Uterus (tissue), 4 donors: ENCODE results near the gene DRG2. TPM values are rescaled to one million over a fixed set of nuclear protein-coding genes. Genes with fewer than 3 reads are reported as not detected.
A peak's percentile ranks its signal among the peaks of the same experiment; 100 is the strongest.

Experiments
- DNase-seq, 2 donors: peaks; one replicate each; pipeline ENCODE4 v3.0.0-alpha.2; 2019 to 2020
- H3K27ac ChIP-seq, 2 donors: fragments of 200-600 bp; sonication (generic); 1 replicate in 1 of 2; 2 replicates in 1 of 2; pipeline ENCODE4 v1.5.1; 2016 to 2018
- H3K27me3 ChIP-seq, 2 donors: fragments of 200-600 bp; sonication (generic); one replicate each; pipeline ENCODE4 v1.5.1; 2018 to 2019; ENCODE audit warnings: control low read depth in 1 of 2
- H3K36me3 ChIP-seq, 2 donors: fragments of 200-600 bp; sonication (generic); one replicate each; pipeline ENCODE4 v1.5.1; 2019; ENCODE audit warnings: control low read depth in 1 of 2
- H3K4me1 ChIP-seq, 2 donors: fragments of 200-600 bp; sonication (generic); one replicate each; pipeline ENCODE4 v1.5.1; 2018 to 2019; ENCODE audit warnings: control low read depth in 1 of 2
- H3K4me3 ChIP-seq, 2 donors: fragments of 200-600 bp; sonication (generic); 1 replicate in 1 of 2; 2 replicates in 1 of 2; pipeline ENCODE4 v1.5.1; 2018 to 2019; ENCODE audit warnings: mild to moderate bottlenecking in 1 of 2
- H3K9me3 ChIP-seq, 2 donors: fragments of 200-600 bp; sonication (generic); one replicate each; pipeline ENCODE4 v1.5.1; 2019; ENCODE audit warnings: control low read depth in 1 of 2
- POLR2A ChIP-seq, 2 donors: fragments of 450-650 bp; IDR thresholded peaks; one replicate each; pipeline ENCODE4 v1.6.1; 2016; ENCODE audit warnings: antibody characterized with exemption in 2 of 2, mild to moderate bottlenecking in 1 of 2, moderate library complexity in 1 of 2
- intact Hi-C: fragments of 100-400 bp; cut with DNase I; formaldehyde crosslinking; loops from one replicate; pipeline ENCODE4 v1.15.1; 2023; ENCODE audit warnings: low total_unique reads
- total RNA-seq, 4 donors: library from RNA; depleted of rRNA in 3 of 4; stranded (reverse); fragments of >200 nt in 3 of 4; gene quantifications; one replicate each; pipeline versions ENCODE4 v1.1.0 to v1.2.4, GENCODE V29; 2014 to 2023
- TF ChIP-seq, protein P1 (sequence below), 4 experiments: fragments of 200-600 bp in 2 of 4; fragments of 450-650 bp in 2 of 4; sonication (generic) in 2 of 4; IDR thresholded peaks; one replicate each; pipeline ENCODE4 v1.5.1; 2016 to 2019; ENCODE audit warnings: antibody characterized with exemption in 4 of 4, mild to moderate bottlenecking in 2 of 4, moderate library complexity in 1 of 4
- donor health status: DM: yes; HTN: yes; CAD: no.

The DRG2 gene
- total RNA-seq, 4 donors from 2014 or later, result 33.0 to 45.6 (median 41.4) TPM

DNA sequence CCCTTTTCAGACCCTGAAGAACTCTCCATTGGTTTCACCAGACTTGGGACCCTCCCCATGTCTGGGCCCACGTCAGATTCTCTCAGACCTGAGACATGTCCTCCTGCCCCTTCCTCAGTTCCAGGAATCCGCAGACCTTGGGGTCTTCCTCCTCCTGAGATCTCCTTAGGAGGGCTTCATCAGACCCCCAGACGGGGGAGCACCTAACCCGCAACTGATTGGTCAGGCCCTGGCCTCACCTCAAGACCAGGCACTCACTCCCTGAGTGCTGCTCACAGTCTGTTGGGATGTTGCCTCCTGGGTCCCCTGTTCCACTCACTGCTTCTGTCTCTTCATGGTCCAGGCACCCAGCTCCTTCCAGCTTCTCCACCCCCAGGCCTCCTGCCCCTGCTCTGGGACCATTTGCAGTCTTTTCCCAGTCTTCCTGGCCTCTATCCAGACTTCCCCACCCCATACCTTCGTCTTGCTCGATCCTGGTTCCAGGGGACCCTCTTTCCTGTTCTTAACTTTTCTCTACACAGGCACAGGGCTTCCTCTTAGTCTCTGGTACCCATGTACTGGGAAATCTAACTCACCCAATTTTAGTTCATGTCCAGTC is 47.4 kb upstream of the DRG2 start:
- TF ChIP-seq POLR2A (IDR thresholded peaks at IDR 0.05), result no peak
- TF ChIP-seq, protein P1, sequence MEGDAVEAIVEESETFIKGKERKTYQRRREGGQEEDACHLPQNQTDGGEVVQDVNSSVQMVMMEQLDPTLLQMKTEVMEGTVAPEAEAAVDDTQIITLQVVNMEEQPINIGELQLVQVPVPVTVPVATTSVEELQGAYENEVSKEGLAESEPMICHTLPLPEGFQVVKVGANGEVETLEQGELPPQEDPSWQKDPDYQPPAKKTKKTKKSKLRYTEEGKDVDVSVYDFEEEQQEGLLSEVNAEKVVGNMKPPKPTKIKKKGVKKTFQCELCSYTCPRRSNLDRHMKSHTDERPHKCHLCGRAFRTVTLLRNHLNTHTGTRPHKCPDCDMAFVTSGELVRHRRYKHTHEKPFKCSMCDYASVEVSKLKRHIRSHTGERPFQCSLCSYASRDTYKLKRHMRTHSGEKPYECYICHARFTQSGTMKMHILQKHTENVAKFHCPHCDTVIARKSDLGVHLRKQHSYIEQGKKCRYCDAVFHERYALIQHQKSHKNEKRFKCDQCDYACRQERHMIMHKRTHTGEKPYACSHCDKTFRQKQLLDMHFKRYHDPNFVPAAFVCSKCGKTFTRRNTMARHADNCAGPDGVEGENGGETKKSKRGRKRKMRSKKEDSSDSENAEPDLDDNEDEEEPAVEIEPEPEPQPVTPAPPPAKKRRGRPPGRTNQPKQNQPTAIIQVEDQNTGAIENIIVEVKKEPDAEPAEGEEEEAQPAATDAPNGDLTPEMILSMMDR (IDR thresholded peaks at IDR 0.05), result no peak
- Histone ChIP-seq H3K4me3 (peak overlapping the region; percentile 79 to 87), H3K27me3 (no peaks in the 10 kb centered on the region), H3K36me3 (no peaks in the 10 kb centered on the region), H3K9me3 (no peaks in the 10 kb centered on the region), H3K27ac (peak overlapping the region in 1 of 2 donors; percentile 87), H3K4me1 (peaks cover 0 to 9% of the 10 kb centered on the region in 2 donors)
- intact Hi-C loops, result no loop called here
- DNase-seq, result no peak

DNA sequence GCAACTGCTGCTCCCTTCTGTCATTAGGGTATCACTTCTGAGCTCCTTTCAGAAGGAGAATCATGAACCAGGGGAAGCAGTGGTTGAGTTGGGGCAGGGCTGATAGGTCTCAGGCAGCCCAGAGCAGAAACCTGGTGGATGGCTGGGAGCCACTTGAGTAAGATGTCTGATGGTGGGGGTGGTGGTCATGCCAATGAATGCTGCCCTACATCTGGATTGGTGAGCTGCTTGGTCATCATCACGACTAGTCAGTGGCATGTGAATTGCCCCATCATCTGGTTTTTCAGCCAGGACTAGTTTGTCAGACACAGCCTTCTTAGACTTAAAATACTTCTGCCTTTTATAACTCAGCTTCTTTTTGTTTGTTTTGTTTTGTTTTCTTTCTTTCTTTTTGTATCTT is 46.0 kb upstream of the DRG2 start:
- no peak for TF ChIP-seq POLR2A (IDR thresholded peaks at IDR 0.05)
- TF ChIP-seq, protein P1 (IDR thresholded peaks at IDR 0.05), result no peak
- H3K27me3 ChIP-seq, result no peaks in the 10 kb centered on the region
- H3K4me3 ChIP-seq, result no peak overlapping the region
- peaks cover 0 to 9% of the 10 kb centered on the region in 2 donors for H3K4me1 ChIP-seq
- H3K36me3 ChIP-seq, result no peaks in the 10 kb centered on the region
- no peak overlapping the region for H3K27ac ChIP-seq
- intact Hi-C loops, result no loop called here
- H3K9me3 ChIP-seq, result no peaks in the 10 kb centered on the region
- no peak for DNase-seq

DNA sequence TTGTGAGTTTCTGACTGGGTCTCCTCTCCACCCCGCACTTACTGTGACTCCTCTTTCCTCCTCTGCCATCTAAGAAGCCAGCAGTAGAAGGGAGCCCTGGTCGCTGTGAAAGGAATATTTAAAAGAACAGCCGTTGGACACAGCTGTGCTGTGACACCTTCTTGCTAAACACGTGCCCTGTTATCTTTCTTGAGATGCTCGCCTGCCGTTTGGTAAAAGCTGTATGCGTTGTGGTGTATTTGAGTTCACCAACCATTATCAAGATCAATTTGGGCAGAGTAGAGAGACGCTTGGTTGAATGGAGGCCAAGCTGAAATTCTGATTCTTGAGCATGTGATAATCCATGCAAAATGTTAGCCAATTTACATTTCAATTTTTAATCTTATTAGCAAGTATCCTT is 44.8 kb upstream of the DRG2 start:
- intact Hi-C loops, result no loop called here
- Histone ChIP-seq H3K4me3 (no peak overlapping the region), H3K4me1 (peaks cover 0 to 9% of the 10 kb centered on the region in 2 donors), H3K27me3 (no peaks in the 10 kb centered on the region), H3K27ac (no peak overlapping the region), H3K36me3 (no peaks in the 10 kb centered on the region), H3K9me3 (no peaks in the 10 kb centered on the region)
- TF ChIP-seq, protein P1 (IDR thresholded peaks at IDR 0.05), result no peak
- TF ChIP-seq POLR2A (IDR thresholded peaks at IDR 0.05), result no peak
- no peak for DNase-seq

DNA sequence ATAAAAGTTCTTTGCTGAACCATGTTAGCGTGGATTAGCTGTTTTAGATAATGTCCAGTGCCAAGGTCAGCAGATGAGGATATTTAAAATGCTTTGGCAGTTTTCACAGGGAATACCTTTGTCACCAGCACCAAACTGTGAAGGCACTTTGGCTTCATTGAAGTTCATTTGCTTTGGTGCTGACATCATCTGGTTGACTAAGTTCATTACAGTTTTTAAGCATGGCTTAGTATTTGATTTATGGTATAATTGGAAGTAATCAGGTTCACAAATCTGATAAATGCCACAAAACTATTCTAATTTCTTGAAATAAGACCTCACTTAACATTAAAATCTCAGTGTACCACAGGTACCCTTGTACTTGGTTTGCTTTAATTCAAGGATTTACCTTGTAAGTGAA is 44.3 kb upstream of the DRG2 start:
- H3K36me3 ChIP-seq, result no peaks in the 10 kb centered on the region
- peaks cover 0 to 9% of the 10 kb centered on the region in 2 donors for H3K4me1 ChIP-seq
- intact Hi-C loops, result no loop called here
- no peak overlapping the region for H3K4me3 ChIP-seq
- H3K9me3 ChIP-seq, result no peaks in the 10 kb centered on the region
- no peaks in the 10 kb centered on the region for H3K27me3 ChIP-seq
- no peak for DNase-seq
- TF ChIP-seq POLR2A (IDR thresholded peaks at IDR 0.05), result no peak
- TF ChIP-seq, protein P1 (IDR thresholded peaks at IDR 0.05), result no peak
- H3K27ac ChIP-seq, result no peak overlapping the region

DNA sequence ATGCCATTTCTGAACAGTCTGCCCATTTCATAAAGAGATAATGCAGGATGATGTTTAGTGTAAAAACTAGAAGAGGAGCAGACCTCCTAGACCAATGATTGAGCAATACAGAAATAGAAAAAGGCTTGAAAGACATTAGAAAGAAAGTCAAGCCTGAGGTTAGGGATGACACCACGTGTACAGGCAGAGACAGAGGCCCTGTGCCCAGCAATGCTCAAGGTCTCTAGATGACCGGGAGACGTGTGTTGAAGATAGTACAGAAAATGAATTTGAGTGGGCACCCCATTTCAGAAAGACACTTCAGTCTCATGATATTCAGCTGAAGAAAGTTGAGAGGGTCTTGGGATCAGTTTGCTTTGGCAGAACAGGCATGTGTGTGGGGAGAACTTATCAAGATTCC is 43.1 kb upstream of the DRG2 start:
- H3K9me3 ChIP-seq, result no peaks in the 10 kb centered on the region
- H3K27me3 ChIP-seq, result no peaks in the 10 kb centered on the region
- no peaks in the 10 kb centered on the region for H3K36me3 ChIP-seq
- TF ChIP-seq, protein P1 (IDR thresholded peaks at IDR 0.05), result no peak
- TF ChIP-seq POLR2A (IDR thresholded peaks at IDR 0.05), result no peak
- no peak for DNase-seq
- peaks cover 0 to 9% of the 10 kb centered on the region in 2 donors for H3K4me1 ChIP-seq
- H3K27ac ChIP-seq, result no peak overlapping the region
- intact Hi-C loops, result no loop called here
- no peak overlapping the region for H3K4me3 ChIP-seq
